Dermis microvascular lymphatic vessel endothelial cell (primary cell): ENCODE data around the gene TRPC4. TPM values are rescaled to one million over a fixed set of nuclear protein-coding genes. Genes with fewer than 3 reads are reported as not detected.
"Not testable (repeated sequence)": the region's sequence is repeated elsewhere in the genome, so short reads cannot be mapped to it uniquely, and the experiment has no call there.

Experiments used
- DNase-seq, 2 donors: peaks; one replicate each; pipeline versions ENCODE4 v3.0.0 to v3.0.0-alpha.2; 2010; ENCODE audit warnings: low read depth in 2 of 2
- total RNA-seq: library from RNA; depleted of rRNA; stranded (reverse); fragments of >200 nt; gene quantifications from 2 replicates; pipeline ENCODE4 v1.2.1, GENCODE V29; 2014

TRPC4 gene
- total RNA-seq, 1 donor from 2014 or later = not detected

DNA sequence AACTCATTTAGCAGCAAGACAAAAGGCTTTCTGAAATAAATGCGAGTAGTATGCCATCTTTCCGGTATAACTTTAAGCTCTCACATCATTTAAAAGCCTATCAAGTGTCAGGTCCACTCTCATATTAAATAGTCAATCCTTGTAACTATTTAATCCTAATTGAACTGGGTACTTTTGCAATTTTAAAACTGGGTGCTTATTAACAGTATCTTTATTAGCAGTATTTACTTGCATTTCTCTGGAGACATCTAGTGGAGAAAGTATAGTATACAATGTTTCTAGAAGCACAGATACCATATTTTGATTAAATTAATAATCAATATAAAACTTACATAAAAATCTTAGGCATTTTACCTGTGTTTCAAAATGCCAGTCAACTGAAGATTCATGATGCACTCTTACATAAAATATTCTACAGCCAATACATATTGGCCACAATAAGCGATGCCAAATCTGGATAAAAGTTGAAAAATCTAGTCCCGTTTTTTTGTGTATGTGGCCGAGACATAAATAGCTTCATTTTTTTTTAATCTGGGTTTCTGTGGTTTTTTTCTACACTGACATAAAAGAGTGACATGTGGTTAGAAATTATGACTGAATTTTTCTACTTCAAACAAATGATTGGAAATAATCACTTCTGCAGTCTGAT is 266.7 kb downstream of the TRPC4 start:
- DNase-seq = peak; percentile 37 to 40

DNA sequence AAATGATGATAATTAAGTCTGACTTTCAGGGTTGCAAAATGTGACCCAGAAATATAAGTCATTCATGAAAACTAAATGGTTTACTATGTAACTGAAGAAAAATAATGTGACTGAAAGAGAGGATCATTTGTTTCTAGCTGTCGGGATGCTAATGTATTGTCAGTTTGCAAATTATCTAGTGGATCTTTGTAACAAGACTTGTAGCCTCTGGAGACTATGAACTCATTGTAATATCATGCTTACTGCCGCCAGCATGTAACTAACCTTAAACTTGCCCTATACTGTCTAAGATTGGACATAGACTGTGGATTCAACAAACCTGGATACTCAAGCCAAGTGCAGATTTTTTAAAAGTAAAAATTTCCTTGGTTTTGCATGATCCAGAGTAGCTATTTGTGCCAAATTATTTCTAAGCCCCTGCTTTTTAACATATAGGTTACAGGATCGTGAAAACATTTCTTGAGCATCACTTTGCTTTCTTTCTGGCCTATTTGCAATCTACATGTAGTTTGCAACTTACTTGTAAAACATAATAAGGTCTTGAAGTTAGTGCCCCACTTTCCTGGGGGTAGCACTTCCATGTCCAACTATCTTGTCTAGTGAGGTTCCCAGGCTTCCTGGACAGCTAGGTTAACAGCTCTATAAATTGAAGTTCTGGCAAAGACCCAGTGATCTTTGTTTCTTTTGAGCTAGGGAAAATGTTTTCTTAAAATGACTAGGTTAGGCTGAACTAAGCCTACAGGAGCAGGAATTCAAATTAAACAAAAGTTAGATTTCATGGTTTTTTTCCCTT is 267.7 kb downstream of the TRPC4 start:
- peak in 1 of 2 donors; percentile 12 for DNase-seq

DNA sequence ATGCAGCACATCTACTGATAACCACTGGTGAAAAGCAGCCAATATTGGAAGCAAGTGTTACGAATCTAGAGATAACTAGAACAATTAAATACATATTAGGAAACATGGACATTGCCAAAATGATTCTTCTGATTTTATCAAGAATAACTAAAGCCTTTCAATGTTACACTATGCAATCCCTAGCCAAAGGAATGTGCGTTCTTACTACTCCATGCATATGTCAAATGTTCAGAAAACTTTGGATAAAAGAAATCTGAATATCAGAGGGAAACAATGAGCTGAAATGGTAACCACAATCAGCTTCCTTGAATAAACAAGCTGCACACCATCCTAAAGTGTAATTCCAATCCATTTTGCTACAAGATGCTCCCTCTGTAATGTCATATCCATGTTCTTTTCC is 270.1 kb downstream of the TRPC4 start:
- DNase-seq = peak in 1 of 2 donors; percentile 12

DNA sequence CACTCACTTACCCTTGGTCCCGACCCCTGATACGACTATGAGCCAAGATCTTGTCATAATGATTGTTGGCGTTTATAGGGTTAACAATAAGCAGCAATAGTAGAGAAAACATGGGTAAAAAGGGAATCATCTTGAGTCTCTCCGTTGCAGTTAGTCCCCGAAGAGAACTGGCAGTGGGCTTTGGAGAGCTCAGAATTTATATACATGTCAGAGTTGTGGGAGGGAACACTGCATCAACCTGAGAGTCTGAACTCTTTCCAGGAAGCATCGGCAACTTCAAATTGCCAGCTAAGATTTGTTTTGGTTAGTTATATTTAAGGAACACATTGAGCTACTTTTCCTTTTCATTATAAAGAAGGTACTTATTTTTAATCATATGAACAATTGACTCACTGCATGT is 271.0 kb downstream of the TRPC4 start, which contains the start of gene POSTN:
TSS of gene POSTN (minus strand) at position 172 of the 400 bp plus-strand sequence. CDS start at position 130, 42 bp downstream.
- peak in 1 of 2 donors; percentile 65 for DNase-seq

DNA sequence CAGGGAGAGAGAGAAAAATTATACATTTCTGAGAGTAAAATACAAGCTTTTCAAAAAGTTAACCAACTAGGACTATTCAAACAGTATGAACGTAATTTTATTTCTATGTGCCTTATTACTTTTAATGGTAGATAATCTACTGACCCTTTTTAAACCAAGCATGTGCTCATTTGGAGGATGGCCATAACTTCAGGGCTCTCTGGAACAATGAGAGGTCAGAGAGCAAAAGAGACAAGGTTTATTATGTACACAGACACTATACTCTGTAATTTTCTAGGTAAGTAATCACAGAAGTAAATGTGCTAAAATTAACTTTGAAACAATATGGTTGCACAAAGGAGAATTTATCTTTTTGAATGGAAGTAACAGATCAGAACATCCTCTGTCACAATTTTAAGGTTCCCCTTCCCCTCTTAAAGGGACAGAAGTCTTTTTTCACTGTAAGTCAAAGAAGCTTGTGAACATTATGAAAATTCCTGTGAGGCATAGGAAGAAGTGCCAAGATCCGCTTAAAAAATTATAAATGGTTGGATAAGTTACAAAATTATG is 272.0 kb downstream of the TRPC4 start:
- peak in 1 of 2 donors; percentile 36 for DNase-seq

DNA sequence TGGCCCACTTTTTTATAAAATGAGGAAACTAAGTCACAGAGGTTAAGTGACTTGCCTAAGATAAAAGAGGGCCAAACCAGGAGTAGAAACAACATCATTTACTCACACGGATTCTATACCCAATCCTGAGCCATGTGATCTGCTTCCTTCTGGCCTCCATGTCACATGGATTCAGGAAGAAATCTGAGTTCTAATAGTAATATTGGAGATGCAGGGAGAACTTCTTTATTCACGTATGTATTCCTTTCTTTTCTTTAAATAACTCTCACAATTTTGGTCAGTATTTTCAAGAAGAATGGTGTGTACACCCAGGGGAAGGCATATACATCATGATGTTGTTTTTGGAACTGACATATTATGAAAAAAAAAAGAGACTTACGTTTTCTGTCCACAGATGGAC is 272.8 kb downstream of the TRPC4 start:
- no peak for DNase-seq

DNA sequence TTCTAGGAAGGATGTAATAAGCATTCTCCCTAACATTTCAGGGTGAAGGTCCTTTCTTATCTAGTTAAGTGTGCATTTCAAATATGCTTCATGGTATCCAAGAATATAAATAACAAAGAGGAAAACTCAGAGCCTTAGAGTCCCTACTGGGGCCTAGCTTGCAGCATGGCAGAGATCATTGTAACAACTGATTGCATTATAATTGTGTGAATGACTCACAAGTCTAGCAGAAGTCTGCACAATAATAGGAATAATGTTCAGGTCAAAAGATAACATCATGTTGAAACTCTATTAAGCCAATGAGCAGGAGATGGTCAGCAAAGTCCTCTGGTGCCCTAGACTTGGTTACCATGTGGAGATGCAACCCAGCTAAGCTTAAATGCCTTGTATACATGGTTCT is 274.4 kb downstream of the TRPC4 start:
- DNase-seq = peak in 1 of 2 donors; percentile 54

DNA sequence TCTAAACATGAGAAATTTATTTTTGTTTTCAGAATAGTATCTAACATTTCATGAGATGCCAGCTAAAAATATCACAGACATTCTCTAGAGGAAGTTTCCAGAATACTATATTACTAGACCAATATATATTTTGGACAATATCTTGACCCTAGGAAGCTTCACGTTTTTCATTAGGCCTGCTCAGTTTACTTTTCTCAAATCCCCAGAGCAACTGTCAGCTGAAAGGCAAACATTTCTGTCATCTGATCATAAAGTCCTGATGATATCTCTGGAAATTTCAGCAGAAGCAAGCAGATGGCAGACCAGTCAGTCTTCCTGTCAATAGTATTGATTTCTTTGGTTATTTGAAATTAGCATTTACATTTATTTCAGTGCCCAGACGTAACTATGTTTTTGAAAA is 275.0 kb downstream of the TRPC4 start:
- DNase-seq = peak in 1 of 2 donors; percentile 15

DNA sequence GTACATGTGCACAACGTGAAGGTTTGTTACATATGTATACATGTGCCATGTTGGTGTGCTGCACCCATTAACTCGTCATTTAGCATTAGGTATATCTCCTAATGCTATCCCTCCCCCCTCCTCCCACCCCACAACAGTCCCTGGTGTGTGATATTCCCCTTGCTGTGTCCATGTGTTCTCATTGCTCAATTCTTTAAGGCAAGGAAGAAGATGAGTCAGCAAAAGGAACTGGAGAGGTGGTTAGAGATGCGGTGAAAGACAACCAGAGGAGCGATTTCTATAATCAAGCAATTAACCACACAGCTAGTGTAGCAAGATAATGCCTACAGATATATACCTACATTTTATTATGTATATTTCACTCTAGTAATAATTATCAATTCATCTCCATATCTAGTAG is 280.2 kb downstream of the TRPC4 start:
- not testable (repeated sequence) for DNase-seq

DNA sequence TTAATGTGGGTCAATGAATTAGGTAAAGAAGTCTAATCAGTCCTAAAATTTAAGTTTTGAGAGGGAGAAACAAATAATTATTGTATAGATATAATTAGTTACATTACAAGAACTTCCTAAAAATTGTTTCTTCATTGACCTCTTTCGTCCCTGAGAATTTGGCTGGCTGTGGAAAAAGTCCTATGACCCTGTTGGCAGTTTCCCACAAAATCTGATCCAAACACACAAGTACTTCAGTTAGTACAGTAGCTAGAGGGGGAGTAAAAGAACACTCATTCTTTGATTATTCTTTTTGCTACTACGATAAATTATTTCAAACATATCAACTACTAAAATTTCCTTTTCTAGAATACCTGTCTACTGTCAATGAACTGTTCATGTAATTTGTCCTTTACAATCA is 282.3 kb downstream of the TRPC4 start:
- DNase-seq = no peak
